GM19238 (cell line): ENCODE measurements around the gene CLEC2D.
"Not testable (repeated sequence)": the region's sequence is repeated elsewhere in the genome, so short reads cannot be mapped to it uniquely, and the experiment has no call there.

ENCODE experiments used
- DNase-seq: peaks from one replicate; pipeline ENCODE4 v3.0.0; 2011; ENCODE audit warnings: low spot score; ENCODE audit not compliant: insufficient read length

Gene CLEC2D

DNA sequence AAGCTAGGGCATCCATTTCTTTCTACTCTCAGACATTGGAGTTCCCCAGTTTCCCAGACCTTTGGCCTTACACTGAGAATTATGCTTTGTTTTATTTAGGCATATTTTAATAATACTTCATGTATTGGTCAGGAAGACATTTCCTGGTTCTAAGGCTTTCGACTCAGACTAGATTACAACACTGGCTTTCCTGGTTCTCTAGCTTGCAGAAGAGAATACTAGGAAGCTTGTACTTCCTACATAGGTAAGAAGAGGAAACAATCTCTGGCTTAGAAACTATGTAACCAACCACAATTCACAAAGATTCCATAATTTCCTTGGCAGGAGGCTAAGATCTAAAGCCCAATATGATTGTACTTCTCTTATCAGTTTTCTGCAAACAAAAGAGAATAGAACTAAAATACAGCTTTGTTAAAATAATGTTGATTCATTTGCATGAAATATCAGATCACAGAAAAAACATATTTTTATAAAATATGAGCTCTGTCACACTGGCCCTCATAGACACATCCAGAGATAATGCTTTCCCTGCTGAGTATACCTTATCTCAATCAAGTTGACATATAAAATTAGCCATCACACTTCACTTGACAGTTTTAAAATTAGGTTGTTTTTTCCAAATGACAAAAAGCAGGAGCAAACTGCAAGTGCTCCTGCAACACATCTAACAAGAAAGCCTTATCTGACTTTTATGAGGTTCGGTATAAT is 30.5 kb downstream of the CLEC2D start:
- no peak for DNase-seq

DNA sequence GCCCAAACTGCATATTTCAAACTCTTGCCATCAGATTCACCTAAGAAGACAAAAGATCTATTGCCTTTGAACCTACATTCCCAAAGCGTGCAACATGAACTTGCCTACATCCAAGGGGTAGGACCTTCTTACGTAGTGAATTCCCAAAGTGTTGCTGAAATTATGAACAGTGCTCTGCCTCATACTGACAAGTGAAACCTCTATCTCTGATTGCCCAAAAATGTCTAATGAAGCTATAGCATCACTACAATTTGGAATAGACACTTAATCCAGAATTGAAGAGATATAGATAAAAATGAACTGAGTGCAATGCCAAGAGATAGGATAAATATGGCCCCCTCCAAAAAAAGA is 31.1 kb downstream of the CLEC2D start:
- DNase-seq, result no peak

DNA sequence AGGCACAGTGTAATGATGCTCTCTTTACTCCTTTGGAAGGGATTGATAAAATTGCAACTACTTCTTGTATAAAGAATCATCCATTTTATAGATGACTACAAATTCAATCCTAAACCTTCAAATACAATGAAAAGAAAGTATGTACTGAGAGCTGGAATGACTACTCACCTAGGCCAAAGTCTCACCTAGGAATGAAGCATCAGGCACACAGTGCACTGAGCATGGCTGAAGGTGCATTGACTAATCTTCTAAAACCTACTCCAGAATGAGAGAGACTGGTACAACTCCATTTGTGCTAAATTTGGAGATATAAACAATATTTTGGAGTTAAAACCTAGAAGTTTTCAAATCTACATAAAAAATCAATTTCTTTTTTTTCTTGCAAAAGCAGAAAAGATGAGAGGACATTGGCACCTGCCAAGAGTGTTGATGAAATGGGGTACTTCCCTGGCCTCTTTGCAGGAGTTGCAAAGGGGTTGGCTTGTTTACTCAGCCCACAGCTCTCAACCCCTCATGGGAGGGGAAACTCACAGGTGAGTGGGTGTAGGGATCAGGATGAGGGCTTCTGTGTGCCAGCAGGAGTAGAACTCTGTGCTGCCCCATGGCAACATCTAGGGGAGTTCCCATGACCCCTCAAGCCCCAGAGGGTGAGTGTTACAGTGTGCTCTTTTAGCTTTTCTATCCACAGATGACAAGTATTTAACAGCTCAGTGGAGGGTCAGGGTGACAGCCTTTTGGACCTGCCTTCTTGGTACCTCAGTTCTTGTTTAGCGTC is 32.1 kb downstream of the CLEC2D start:
- DNase-seq, result no peak

DNA sequence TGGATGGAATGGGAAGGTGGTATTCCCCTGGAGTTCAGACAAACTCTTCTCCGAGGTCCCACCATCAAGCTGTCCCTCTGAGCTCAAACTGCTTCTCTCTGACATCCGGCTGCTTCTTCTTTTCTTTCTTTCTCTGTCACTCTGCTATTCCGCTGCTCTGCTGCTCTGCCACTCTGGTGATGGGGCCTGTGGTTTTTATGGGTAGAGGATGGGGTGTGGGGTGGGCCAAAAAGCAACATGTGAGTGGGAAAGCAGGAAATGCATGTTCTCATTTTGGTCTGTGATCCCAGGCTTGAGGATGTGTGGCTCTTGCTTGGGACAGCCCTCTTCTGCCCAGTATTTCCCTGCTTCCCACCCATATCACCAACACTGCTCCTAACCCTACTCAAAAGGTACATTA is 32.7 kb downstream of the CLEC2D start:
- DNase-seq, result no peak

DNA sequence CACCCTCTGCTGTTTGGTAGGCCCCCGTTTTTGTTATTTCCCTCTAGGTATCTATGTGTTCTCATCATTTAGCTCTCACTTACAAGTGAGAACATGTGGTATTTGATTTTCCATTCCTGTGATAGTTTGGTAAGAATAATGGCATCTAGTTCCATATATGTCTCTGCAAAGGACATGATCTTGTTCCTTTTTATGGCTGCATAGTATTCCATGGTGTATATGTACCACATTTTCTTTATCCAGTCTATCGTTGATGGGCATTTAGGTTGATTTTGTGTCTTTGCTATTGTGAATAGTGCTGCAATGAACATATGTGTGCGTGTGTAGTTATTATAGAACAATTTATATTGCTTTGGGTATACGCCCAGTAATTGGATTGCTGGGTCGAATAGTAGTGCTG is 35.0 kb downstream of the CLEC2D start:
- not testable (repeated sequence) for DNase-seq

DNA sequence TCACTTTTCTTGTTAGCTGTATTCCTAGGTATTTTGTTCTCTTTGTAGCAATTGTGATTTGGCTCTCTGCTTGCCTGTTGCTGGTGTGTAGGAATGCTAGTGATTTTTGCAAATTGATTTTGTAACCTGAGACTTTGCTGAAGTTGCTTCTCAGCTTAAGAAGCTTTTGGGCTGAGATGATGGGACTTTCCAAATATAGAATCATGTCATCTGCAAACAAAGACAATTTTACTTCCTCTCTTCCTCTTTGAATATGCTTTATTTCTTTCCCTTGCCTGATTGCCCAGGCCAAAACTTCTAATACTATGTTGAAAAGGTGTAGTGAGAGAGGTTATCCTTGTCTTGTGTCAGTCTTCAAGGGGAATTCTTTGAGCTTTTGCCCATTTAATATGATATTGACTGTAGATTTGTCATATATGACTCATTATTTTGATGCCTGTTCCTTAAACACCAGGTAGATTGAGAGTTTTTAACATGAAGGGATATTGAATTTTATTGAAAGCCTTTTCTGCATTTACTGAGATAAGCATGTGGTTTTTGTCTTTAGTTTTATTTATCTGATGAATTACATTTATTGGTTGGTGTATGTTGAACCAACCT is 36.7 kb downstream of the CLEC2D start:
- no peak for DNase-seq

DNA sequence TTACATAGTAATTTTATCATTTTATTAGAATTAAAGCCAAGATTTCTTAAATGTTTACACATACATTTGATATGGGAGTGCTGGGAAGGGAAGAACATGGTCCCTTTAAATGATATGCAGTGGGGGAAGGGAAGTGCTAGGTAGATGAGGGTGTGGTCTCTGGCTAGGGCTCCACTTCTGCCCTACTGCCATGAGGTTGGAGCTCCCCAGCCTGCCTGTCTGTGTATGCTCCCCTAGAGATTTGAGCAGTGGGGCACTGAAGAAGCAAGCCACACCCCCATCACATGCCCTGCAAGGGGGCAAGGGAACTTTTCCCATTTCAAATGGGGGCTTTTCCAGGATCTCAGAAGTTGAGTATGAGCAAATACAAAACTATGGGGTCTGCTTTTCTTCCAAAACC is 37.8 kb downstream of the CLEC2D start:
- DNase-seq, result no peak

DNA sequence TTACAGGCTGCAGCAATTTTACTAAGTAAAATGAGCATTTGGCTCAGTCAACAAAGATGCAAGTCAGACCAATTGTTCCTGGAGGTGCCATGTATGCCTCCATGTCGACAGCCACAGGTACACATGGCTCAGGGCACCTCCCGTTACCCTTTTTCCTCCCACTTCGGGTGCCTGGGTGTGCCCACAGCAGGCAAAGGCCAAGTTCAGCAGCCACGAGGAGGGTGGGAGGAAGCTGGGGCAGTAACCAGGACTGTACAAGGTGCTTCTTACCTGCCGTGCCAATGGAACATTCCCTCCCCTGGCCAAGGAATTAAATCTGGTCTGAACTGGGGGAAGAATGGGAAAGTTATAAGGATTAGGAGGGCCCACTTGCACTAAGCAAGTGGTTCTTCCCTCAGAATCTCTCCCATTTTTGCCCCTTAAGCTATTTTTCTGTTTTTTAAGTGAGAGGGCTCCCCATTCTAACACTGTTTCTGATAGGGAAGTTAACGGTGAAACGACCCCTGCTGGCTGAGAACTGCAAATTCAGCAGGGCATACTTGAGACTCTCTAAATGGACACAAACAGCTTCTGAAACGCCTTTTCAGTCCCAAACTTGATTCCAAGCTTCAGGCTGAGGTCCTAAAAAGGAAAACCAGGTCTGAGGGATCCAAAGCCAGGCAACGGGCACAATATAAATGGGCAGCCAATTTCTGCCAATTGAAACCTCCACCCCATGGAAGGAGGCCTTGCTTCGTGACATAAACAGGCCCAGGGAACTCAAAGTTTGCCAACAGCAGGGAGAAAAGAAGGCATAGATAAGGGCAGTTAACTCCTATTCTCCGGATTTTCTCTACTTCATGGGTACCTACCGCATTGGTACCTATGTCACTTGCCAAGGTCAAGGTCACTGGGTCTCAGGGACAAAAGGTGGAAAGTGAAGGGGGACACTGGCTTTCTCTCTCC is 38.6 kb downstream of the CLEC2D start:
- no peak for DNase-seq

DNA sequence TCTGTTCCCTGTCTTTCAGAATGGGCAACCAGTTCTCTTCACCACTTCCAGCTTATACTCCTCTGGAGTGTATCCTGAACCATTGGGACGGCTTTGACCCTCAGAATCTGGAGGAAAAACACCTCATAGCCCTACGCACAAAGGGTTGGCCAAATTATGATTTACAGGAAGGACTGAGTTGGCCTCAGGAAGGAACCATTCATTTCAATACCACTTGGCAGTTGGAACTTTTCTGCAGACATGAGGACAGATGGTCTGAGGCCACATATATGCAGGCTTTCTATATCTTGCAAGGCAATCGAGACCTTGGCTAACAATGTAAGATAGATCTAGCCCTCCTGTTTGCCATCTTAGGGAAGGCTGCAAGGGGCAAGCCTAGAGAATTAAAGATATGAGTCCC is 39.3 kb downstream of the CLEC2D start:
- DNase-seq, result no peak

DNA sequence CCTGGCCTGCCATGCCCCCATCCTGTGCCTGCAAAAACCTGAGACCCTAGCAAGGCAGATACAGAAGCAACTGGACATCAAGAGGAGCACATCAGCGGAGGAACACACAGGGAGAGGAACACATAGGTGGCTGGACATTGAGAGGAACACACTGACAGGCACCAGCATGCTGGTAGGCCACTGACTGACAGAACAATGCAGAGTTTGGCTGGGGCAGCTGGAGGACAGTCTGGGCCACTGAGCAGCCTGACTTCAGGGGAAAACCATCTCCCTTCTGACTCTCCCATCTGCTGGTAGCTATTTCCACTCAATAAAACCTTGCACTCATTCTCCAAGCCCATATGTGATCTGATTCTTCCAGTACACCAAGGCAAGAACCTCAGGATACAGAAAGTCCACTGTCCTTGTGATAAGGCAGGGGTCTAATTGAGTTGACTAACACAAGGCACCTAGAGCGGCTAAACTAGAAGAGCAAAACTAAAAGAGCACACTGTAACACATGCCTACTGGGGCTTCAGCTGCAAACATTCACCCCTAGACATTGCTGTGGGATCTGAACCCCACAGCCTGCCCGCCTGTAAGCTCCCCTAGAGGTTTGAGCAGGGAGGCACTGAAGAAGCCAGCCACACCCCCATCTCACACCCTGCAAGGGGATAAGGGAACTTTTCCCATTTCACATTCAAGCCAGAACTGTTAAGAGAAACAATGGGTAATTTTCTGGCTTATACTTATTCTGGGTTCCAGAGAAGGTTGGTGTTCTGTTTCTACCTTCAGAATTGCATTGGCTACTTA is 41.3 kb downstream of the CLEC2D start:
- no peak for DNase-seq

DNA sequence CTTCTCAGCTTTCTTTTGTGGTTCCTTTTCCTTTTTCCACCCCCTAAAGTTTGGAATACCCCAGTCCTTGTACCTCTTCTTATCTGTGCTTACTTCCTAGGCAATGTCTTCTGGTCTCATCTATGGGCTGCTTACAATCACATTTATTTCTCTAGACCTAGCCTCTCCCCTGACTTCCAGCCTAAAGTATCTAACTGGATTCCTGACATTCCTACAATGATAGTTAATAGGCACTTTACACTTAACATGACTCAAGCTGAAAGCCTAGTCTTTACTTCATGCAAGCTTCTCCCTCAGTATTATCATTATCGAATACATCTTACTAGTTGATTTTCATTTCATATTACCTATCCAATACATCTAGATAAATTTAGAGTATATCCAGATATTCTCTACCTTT is 42.2 kb downstream of the CLEC2D start:
- no peak for DNase-seq

DNA sequence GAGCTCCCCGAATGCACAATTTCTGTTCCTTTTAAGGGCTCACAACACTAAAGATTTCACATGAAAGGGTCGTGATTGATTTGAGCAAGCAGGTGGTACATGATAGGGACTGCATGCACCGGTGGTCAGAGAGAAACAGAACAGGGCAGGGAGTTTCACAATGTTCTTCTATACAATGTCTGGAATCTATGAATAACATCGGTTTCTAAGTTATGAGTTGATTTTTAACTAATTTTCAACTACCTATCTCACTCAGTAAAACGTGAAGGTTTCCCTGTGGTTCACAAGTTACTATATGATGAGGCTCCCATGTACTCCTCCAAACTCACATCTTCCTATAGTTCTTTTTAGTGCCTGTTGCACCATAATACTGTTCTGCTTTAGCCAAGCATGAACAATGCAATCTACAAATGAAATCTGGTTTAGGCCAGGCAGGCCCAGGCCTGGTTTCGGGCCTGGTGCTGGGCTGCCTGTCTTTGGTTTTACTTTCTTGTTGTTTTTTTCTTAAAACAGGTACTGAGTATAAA is 43.6 kb downstream of the CLEC2D start:
- not testable (repeated sequence) for DNase-seq

DNA sequence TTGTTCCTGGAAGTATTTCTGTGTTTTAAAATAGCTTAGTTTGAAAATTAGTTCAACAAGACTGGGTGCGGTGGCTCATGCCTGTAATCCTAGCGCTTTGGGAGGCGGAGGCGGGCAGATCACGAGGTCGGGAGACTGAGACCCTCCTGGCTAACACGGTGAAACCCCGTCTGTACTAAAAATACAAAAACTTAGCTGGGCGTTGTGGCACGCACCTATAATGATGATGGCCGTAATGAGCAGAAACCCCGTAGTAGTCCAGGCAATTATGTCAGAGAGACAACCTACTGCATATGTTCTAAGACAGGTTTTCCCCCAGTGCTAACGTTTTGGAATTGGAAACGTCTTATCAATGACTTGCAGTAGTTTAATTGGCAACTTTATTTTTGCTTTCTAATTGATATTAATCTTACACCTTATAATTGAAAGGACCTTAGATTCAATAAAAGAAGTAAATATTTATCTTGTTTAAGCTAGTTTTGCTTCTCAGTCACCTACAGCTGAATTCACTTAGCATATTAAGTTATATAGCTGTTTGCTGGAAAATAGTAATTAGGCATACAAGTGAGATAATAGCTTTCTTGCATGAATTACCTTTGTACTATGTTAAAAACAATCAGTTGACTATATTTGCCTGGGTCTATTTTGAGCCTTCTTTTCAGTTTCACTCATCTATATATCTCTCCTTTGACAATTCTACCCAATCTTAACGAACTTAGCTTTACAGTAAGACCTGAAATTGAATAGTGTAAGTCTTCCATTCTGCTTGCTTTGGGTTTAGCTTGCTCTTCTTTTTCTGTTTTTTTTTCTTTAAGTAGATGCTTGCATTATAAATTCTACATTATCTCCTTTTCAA is 47.8 kb downstream of the CLEC2D start:
- no peak for DNase-seq

DNA sequence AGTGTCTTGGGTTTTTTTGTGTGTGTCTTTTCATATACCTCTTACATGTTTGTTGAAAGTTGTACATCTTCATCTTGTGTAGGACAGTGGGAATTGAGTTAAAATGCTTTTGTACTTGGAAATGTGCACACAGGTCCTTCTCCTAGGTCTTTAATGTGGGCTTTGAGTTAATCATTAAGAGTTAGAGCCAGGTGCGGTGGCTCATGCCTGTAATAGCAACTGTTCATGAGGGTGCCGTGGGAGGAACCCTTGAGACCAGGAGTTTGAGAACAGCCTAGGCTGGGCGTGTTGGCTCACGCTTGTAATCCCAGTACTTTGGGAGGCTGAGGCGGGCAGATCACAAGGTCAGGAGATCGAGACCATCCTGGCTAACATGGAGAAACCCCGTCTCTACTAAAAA is 49.5 kb downstream of the CLEC2D start:
- no peak for DNase-seq

DNA sequence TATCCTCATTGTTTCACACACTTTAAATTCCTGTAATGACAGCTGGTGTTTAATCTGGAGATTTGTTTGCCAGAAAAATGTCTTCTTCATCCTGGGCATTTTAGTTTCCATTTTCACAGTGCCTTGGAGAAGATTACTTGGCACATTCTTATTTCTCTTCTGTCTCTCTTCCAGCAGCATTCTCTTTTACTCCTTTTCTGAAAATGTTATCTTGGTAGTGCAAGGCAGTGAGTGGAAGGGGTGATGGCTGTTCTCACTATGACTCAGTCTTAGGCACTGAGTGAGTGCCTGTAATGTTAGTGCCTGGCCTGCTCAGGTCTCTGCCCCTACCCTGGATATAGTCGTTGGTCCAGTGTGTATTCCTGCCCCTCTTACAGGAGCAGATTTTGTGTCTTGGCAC is 50.3 kb downstream of the CLEC2D start:
- no peak for DNase-seq

DNA sequence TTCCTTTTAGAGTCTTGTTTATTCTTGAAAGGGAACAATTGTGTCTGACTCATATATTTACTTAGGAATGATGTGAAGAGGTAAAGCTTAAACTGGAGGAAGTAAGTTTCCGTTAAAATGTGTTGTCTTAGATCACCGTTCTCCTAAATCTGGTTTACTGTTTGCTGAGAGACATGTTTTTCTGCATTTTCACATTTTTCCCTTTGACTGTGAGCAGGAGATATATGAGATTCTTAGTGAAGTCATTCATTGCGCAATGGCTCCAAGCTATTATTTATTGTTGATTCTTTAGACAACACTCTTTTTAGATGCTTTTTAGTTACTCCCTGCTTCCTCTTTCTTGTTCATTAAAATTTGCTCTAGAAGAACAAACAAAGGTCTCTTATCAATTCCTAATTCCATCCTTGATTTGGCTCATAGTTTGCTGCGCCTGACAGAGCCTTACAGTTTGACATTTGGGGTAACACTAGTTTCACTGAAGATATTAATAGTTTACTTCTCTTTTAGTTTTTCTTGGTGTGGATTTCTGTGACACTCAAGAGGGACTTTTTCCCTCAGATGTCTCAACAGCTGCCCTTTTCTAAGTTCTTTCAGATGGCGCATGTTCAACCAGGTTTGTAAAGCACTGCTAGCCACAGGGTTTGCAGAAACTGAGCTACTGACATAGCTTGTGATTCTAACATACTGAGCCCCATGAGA is 52.0 kb downstream of the CLEC2D start:
- DNase-seq, result no peak

DNA sequence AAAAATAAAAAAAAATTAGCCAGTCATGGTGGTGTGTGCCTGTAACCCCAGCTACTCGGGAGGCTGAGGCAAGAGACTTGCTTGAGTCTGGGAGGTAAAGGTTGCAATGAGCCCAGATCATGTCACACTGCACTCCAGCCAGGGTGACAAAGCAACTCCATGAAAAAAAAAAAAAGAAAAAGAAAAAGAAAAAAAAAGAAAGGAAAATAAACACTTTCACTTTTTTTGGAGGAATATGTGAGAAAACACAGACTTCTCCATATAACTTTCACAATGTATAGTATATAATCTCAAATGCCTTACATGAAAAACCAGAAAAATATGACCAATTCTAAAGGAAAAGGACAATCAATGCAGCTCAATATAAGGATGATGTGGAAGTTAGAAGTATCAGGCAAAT is 54.5 kb downstream of the CLEC2D start:
- no peak for DNase-seq

DNA sequence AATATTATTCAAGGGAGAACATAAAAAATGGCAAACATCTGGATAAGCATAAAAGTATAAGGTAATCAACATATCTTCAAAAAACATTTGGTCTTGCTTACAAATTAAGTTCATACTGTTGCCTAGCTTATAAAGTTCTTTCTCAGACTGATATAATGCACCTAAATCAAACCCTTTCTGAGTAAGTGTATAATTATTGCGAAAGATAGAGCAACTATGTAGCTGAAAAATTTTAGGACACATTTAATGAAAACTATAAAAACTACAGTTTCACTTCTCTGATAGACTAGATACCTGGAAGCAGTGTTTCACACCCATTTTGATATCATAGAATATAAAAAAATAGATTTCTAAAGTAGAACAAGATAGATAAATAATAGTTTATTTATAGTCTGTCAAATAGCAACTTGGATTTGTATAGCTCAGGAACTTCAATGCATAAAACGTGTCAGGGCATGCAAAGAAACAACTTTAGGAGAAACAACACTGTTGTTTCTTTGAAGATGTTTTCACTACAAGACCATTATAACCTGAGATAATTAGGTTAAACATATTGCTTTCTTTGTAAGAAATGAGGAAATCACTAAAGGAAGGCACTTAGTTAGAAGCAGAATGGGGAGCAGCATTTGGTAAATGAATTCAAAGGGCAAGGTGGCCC is 55.8 kb downstream of the CLEC2D start:
- no peak for DNase-seq

DNA sequence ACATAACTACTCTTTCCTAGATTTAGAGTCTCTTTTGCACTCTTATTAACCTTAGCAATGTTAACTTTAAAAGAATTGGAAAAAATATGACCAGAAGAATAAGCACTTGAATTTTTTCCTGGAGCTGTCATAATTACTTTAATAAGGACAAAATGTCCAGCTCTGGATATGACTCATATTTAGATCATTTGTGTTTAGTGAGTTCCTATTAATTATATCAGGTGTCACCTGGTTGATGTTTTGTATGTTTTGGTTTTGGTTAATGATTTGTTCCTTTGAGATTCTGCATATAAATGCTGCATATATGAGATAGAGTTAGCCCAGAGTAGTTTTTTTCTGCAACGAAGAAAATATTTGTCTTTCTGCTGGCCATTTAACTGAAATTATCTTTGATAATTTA is 58.3 kb downstream of the CLEC2D start:
- DNase-seq, result no peak
